ENCODE data around the gene CACNB2. TPM values are rescaled to one million over a fixed set of nuclear protein-coding genes. Genes with fewer than 3 reads are reported as not detected.
"Not testable (repeated sequence)": the region's sequence is repeated elsewhere in the genome, so short reads cannot be mapped to it uniquely, and the experiment has no call there.

Gene CACNB2
- total RNA-seq, 1 experiment from 2014 or later = not detected

DNA sequence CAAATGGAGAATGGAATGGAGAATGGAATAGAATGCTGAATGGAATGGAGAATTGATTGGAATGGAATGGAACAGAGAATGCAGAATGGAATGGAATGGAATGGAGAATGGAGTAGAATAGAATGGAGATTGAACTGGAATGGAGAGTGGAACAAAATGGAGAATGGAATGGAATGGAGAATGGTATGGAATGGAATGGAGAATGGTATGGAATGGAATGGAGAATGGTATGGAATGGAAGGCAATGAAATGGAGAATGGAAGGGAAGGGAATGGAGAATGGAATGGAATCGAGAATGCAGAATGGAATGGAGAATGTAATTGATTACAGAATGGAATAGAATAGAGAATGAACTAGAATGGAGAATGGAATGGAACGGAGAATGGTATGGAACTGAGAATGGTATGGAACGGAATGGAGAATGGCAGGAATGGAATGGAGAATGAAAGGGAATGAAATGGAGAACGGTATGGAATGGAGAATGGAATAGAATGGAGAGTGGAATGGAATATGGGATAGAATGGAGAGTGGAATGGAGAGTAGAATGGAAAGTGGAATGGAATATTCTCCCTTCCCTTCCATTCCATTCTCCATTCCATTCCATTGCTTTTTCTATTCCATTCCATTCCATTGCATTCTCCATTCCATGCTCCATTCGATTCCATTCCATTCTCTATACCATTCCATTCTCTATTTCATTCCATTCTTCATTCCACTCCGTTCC, 422.9 kb downstream of the CACNB2 start:
- TF ChIP-seq, protein P1, sequence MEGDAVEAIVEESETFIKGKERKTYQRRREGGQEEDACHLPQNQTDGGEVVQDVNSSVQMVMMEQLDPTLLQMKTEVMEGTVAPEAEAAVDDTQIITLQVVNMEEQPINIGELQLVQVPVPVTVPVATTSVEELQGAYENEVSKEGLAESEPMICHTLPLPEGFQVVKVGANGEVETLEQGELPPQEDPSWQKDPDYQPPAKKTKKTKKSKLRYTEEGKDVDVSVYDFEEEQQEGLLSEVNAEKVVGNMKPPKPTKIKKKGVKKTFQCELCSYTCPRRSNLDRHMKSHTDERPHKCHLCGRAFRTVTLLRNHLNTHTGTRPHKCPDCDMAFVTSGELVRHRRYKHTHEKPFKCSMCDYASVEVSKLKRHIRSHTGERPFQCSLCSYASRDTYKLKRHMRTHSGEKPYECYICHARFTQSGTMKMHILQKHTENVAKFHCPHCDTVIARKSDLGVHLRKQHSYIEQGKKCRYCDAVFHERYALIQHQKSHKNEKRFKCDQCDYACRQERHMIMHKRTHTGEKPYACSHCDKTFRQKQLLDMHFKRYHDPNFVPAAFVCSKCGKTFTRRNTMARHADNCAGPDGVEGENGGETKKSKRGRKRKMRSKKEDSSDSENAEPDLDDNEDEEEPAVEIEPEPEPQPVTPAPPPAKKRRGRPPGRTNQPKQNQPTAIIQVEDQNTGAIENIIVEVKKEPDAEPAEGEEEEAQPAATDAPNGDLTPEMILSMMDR (IDR thresholded peaks at IDR 0.05; ENCODE audit: unreplicated experiment) = no peak
- Mint-ChIP-seq H3K9me3 (ENCODE audit: low read depth, unreplicated experiment) (no peaks in the 10 kb centered on the region), H3K27me3 (ENCODE audit: unreplicated experiment) (no peaks in the 10 kb centered on the region), H3K4me3 (ENCODE audit: low read depth, unreplicated experiment) (no peak overlapping the region), H3K4me1 (ENCODE audit: low read depth, unreplicated experiment) (no peaks in the 10 kb centered on the region), H3K27ac (ENCODE audit: unreplicated experiment) (no peak overlapping the region), H3K36me3 (ENCODE audit: insufficient read depth, unreplicated experiment) (no peaks in the 10 kb centered on the region)
- CTCF ChIA-PET = no interaction called here
- DNase-seq = no peak
- intact Hi-C loops (cut with micrococcal nuclease; ENCODE audit: unreplicated experiment) = no loop called here
- BruUV-seq (replicated peaks) = no TSS peak

DNA sequence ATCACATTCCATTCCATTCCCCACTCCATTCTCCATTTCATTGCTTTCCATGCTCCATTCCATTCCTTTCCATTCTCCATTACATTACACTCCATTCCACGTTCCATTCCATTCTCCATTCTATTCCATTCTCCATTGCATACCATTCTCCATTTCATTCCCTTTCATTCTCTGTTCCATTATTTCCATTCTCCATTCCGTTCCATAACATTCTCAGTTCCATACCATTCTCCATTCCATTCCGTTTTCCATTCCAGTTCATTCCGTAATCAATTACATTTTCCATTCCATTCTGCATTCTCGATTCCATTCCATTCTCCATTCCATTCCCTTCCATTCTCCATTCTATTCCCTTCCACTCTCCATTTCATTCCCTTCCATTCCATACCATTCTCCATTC, 424.8 kb downstream of the CACNB2 start:
- no peak for DNase-seq
- Mint-ChIP-seq H3K27me3 (ENCODE audit: unreplicated experiment) (no peaks in the 10 kb centered on the region), H3K4me1 (ENCODE audit: low read depth, unreplicated experiment) (no peaks in the 10 kb centered on the region), H3K4me3 (ENCODE audit: low read depth, unreplicated experiment) (no peak overlapping the region), H3K9me3 (ENCODE audit: low read depth, unreplicated experiment) (no peaks in the 10 kb centered on the region), H3K36me3 (ENCODE audit: insufficient read depth, unreplicated experiment) (no peaks in the 10 kb centered on the region), H3K27ac (ENCODE audit: unreplicated experiment) (no peak overlapping the region)
- TF ChIP-seq, protein P1 (IDR thresholded peaks at IDR 0.05; ENCODE audit: unreplicated experiment) = no peak
- intact Hi-C loops (cut with micrococcal nuclease; ENCODE audit: unreplicated experiment) = no loop called here
- CTCF ChIA-PET = no interaction called here
- no TSS peak for BruUV-seq (replicated peaks)

DNA sequence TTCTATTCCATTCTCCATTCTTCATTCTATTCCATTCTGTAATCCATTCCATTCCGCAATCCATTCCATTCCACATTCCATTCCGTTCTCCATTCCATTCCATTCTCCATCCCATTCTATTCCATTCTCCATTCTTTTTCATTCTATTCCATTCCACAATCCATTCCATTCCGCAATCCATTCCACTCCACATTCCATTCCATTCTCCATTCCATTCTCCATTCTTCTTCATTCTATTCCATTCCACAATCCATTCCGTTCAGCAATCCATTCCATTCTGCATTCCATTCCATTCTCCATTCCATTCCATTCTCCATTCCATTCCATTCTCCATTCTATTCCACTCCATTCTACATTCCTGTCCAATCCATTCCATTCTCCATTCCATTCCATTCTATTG, 426.0 kb downstream of the CACNB2 start:
- Mint-ChIP-seq H3K36me3 (ENCODE audit: insufficient read depth, unreplicated experiment) (no peaks in the 10 kb centered on the region), H3K27ac (ENCODE audit: unreplicated experiment) (no peak overlapping the region), H3K9me3 (ENCODE audit: low read depth, unreplicated experiment) (no peaks in the 10 kb centered on the region), H3K4me1 (ENCODE audit: low read depth, unreplicated experiment) (no peaks in the 10 kb centered on the region), H3K27me3 (ENCODE audit: unreplicated experiment) (no peaks in the 10 kb centered on the region), H3K4me3 (ENCODE audit: low read depth, unreplicated experiment) (no peak overlapping the region)
- intact Hi-C loops (cut with micrococcal nuclease; ENCODE audit: unreplicated experiment) = no loop called here
- CTCF ChIA-PET = no interaction called here
- DNase-seq = no peak
- BruUV-seq (replicated peaks) = no TSS peak
- TF ChIP-seq, protein P1 (IDR thresholded peaks at IDR 0.05; ENCODE audit: unreplicated experiment) = no peak

DNA sequence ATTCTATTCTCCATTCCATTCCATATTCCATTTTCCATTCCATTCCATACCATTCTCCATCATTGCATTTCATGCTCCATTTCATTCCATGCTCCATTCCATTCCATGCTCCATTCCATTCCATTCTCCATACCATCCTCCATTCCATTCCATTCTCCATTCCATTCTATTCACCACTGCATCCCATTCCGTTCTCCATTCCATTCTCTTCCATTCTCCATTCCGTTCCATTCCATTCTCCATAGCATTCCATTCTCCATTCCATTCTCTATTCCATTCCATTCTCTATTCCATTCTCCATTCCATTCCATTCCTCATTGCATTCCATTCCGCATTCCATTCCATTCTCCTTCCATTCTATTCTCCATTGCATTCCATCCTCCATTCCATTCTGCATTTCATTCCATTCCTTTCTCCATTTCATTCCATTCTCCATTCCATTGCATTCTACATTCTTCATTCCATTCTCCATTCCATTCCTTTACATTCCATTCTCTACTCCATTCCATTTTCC, 427.2 kb downstream of the CACNB2 start:
- no peak overlapping the region for H3K4me3 Mint-ChIP-seq (ENCODE audit: low read depth, unreplicated experiment)
- TF ChIP-seq, protein P1 (IDR thresholded peaks at IDR 0.05; ENCODE audit: unreplicated experiment) = no peak
- no peaks in the 10 kb centered on the region for H3K27me3 Mint-ChIP-seq (ENCODE audit: unreplicated experiment)
- no peaks in the 10 kb centered on the region for H3K9me3 Mint-ChIP-seq (ENCODE audit: low read depth, unreplicated experiment)
- intact Hi-C loops (cut with micrococcal nuclease; ENCODE audit: unreplicated experiment) = no loop called here
- no peak overlapping the region for H3K27ac Mint-ChIP-seq (ENCODE audit: unreplicated experiment)
- H3K4me1 Mint-ChIP-seq (ENCODE audit: low read depth, unreplicated experiment) = no peaks in the 10 kb centered on the region
- CTCF ChIA-PET = no interaction called here
- H3K36me3 Mint-ChIP-seq (ENCODE audit: insufficient read depth, unreplicated experiment) = no peaks in the 10 kb centered on the region
- BruUV-seq (replicated peaks) = no TSS peak
- DNase-seq = no peak

DNA sequence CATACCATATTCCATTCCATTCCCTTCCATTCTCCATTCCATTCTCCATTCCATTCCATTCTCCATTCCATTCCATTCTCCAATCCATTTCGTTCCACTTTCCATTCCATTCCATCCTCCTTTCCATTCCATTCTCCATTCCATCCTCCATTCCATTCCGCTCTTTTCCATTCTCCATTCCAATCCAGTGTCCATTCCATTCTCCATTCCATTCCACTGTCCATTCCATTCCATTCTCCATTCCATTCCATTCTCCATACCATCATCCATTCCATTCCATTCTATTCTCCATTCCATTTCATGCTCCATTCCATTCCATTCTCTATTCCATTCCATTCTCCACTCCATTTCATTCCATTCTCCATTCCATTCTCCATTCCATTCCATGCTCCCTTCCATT, 430.2 kb downstream of the CACNB2 start:
- H3K9me3 Mint-ChIP-seq (ENCODE audit: low read depth, unreplicated experiment); CTCF ChIA-PET; DNase-seq; intact Hi-C loops (cut with micrococcal nuclease; ENCODE audit: unreplicated experiment); H3K4me1 Mint-ChIP-seq (ENCODE audit: low read depth, unreplicated experiment); H3K27ac Mint-ChIP-seq (ENCODE audit: unreplicated experiment); BruUV-seq (replicated peaks); H3K4me3 Mint-ChIP-seq (ENCODE audit: low read depth, unreplicated experiment); H3K27me3 Mint-ChIP-seq (ENCODE audit: unreplicated experiment); H3K36me3 Mint-ChIP-seq (ENCODE audit: insufficient read depth, unreplicated experiment): not testable (repeated sequence)

Data from Calu3 (cell line).